HG03108 (cell line): ENCODE data around the gene HIGD2A.

Experiments
- ATAC-seq: cut with Tn5 transposase; IDR thresholded peaks from one replicate; pipeline ENCODE4 v1.9.1; 2021; ENCODE audit warnings: moderate library complexity; ENCODE audit not compliant: unreplicated experiment

The HIGD2A gene

DNA sequence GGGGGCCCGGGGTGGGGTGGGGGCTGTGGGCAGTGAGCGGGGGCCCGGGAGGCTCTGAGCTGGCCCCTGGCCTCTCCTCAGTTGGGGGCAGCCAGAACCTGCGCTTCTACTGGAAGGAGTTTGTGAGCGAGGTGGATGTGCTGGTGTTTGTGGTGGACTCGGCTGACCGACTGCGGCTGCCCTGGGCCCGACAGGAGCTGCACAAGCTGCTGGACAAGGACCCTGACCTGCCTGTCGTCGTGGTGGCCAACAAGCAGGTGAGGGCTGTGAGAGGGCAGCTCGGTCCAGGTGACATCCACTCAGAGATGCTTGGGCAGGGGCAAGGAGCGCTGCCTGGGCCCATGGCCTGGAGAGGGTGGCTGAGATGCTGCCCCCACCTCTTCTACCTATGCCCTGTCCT, 19.8 kb upstream of the HIGD2A start:
- no peak for ATAC-seq

GRCh38 chr5:176369934-176370711, 18.4 kb upstream of the HIGD2A start:
- ATAC-seq: no peak

GRCh38 chr5:176371621-176372539, 16.7 kb upstream of the HIGD2A start:
- no peak for ATAC-seq

DNA sequence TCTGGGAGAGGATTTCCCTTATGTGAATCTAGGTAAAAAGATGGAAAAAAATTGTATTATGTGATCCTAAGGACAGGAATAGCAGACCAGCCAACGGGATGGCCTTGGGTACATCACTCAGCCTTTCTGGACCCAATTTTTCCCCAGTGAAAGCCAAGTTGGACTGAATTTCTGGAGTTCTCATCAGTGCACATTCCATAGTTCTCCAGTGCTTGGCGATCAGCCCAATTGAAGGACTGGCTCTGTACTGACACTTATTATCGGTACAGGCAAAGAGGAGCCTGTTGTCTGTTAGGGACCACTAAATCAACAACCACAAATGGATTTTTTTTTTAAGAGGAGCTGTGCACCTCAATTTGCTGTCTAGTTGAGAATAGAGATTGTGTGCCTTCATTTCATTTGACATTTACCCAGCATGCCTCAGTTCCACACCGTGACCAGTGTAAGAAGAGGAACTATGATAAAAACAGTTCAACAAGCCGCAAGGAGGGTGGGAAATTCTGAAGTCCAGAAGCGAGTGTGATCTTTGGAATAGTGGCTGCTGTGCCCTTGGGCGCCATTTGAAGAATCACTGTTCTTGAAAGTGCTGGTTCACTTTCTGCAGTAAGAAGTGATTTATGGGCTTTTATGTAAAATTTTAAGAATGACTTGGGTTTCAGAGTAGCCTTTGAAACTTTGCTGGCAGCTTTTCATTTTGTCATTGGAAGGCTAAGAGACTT, 15.3 kb upstream of the HIGD2A start:
- ATAC-seq: no peak

DNA sequence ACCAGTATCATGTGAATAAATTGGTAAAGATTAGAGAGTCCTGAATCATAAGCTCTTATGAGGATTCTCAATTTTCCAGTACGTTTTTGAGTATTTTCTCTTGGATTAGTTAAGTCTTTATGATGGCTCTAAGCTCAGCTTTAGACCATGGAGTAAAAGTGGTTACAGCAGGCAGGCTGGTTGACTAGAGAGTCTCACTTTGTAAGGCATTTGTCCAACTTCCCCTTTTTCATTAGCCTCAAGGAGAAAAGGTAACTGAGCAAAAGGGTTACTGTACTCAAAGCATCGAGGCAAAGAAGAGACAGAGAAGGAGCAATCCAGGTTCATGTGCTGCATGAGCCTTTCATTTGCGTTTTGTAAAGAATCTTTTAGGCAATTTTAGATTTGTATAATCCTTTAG, 8.7 kb upstream of the HIGD2A start:
- ATAC-seq: no peak

- no peak for ATAC-seq
Observed at GRCh38 chr5:176381423-176381822, 7.1 kb upstream of the HIGD2A start.

DNA sequence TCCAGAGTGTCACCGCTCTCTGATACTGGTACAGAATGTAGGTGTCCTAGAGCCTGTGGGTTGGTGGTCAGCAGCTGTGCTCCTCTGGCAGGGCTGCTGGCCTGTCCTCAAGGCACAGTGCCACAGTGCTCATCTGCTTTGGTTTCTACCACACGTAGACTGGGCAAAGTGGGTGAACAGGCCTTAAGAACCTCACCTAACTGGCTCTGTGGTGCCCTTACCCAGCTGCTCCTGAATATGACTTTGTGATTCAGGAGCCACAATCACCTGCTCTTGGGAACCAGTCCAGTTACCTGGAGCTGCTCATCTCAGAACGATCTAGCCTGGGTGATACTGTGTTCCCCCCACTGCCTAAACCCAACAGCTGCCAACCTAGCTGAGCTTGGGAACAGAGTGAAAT, 6.6 kb upstream of the HIGD2A start:
- ATAC-seq: no peak

GRCh38 chr5:176382721-176383120, 5.8 kb upstream of the HIGD2A start:
- no peak for ATAC-seq

DNA sequence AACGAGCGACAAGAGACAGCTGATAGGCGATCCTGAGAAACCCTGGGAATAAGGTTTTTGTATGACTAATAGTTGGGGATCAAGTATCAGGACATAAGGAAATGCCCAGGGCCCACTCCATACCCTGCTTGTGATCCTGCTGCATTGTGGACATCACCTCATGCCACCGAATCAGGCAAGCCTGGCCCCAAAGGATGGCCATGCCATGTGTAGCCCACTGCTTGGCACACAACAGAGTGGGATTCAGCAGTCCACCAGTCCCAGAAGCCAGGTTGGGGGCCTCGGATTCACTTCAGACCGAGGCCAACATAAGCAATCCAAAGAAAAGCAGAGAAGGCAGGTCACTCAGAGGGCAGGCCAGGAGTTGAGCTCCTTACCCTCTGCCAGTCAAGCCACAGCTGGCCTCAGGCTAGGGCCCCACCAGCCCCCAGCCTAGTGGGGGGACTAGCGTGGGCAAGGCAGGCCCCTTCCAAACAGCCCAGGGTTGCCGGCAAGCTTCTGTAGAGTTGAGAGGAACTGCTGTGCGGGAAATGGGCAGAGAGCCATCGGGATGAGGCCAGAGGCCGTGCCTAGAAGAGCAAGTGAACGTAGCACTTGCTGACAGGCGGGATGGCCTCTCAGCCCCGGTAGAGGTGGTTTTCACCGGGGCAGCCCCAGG, 5.2 kb upstream of the HIGD2A start:
- ATAC-seq: no peak

GRCh38 chr5:176383961-176384360, 4.6 kb upstream of the HIGD2A start:
- ATAC-seq: no peak

- ATAC-seq: no peak
Observed at GRCh38 chr5:176384366-176384930, 4.1 kb upstream of the HIGD2A start.

DNA sequence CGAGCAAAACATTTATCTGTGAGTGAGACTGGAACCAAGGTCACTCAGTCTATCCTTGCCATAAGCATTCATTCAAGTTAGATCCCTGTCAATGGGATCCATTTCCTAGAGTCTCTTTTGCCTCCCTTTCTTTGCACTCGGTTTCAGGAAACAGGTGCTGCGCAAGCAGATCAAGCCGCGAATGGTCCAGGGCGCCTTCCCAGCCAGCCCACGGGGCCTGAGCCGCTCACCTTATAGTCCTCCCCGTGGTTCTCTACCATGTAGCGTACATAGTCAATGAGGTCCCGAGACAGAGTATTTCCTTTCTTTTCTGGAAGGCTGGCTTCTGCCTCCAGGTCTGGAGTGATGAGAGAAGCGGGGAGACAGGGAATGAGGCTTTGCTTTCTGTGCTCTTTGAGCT, 3.6 kb upstream of the HIGD2A start:
- ATAC-seq: no peak

DNA sequence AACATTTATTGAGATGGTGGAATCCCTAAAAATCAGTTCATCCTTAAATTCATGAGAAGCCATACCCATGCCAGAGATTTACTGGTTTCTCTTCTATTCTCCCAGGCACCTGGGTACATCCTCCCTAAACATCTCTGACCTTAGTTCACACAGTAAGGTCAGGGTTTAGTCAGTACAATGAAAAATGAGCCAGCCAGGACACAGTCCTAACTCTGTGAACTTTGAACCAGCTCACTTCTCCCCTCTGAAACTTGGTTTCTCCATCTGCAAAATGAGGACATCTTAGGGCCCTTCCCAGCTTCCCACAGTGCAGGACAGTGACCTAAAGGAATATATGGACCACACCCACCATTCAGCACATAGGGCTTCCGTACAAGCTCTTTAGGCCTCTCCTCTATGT, 2.1 kb upstream of the HIGD2A start:
- ATAC-seq: no peak

DNA sequence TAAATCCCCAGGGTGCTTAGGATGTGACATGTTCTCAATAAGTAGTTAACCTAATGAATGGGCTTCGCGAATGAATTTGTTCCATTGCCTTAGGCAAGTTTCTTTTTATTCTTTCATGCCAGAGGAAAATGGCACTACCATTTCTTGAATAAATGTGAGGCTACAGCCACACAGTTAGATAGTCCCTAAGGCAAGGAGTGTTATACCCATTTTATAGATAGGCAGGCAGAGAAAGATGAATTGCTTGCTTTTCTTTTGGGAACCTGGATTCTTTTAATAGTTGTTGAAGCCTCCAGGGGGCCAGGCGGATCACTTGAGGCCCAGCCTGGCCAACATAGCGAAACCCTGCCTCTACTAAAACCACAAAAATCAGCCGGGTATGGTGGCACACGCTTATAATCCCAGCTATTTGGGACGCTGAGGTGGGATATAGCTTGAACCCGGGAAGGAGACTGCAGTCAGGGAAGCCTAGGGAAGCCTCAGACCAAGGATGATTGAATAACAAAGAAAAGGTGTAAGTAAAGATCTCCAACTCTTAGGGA, 1.1 kb upstream of the HIGD2A start:
- no peak for ATAC-seq

DNA sequence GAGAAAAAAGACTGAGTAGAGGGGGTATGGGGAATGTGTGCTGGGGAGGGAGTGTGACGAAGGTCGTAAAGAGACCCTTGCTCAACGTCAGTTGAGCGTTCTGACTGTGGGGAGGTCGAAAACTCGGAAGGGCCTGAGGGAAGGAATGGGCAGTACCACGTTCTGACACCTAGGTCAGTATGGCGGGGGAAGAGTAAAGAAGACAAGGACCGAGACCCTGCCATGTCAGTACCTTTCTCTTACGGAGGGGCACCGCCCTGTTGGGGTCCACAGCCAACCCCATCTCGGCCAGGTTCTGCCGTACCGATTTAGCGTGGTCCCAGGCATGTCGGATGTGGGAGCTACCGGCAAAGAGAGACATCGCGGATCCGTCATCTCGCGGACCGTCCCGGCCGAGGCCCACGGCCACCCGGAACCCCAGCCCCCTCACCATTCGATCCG, 528 bp upstream of the HIGD2A start:
- ATAC-seq: peak; percentile 1

GRCh38 chr5:176389135-176390123, 878 bp downstream of the HIGD2A start:
- peak; percentile 21 for ATAC-seq

DNA sequence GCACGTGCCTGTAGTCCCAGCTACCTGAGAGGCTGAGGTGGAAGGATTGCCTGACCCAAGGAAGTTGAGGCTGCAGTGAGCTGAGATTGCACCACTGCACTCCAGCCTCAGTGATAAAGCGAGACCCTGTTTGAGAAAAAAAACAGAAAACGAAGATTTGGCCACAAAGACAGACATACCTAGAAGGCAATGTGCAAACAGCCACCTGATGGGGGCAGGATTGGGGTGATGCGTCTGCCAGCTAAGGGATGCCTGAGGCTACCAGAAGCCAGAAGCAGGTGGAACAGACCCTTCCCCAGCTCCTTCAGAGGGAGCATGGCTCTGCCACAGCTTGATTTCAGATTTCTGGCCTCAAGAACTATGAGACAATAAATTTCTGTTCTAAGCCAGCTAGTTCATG, 2.9 kb downstream of the HIGD2A start:
- no peak for ATAC-seq

GRCh38 chr5:176391999-176392398, 3.4 kb downstream of the HIGD2A start:
- ATAC-seq: no peak

GRCh38 chr5:176392526-176392925, 4.0 kb downstream of the HIGD2A start:
- ATAC-seq: no peak
